Right lung (tissue), 5 donors: ENCODE measurements around the gene UGT1A3. TPM values are rescaled to one million over a fixed set of nuclear protein-coding genes. Genes with fewer than 3 reads are reported as not detected.
A peak's percentile ranks its signal among the peaks of the same experiment; 100 is the strongest.

Source experiments
- DNase-seq, 2 donors: peaks; one replicate each; pipeline ENCODE4 v3.0.0-alpha.2; 2013
- polyA plus RNA-seq, 5 donors: library from polyadenylated mRNA; unstranded; fragments of 120-200 nt; gene quantifications; one replicate each; pipeline versions ENCODE4 v1.2.1 to v1.2.3, GENCODE V29; 2013; ENCODE audit warnings: inconsistent platforms in 1 of 5, low replicate concordance in 1 of 5; ENCODE audit not compliant: insufficient read length in 5 of 5, insufficient read depth in 1 of 5

The UGT1A3 gene
- polyA plus RNA-seq, 5 donors, result not detected

GRCh38 chr2:233758141-233758540 is 29.3 kb downstream of the UGT1A3 start:
- DNase-seq, result no peak

GRCh38 chr2:233758849-233759248 is 30.0 kb downstream of the UGT1A3 start:
- DNase-seq, result no peak

DNA sequence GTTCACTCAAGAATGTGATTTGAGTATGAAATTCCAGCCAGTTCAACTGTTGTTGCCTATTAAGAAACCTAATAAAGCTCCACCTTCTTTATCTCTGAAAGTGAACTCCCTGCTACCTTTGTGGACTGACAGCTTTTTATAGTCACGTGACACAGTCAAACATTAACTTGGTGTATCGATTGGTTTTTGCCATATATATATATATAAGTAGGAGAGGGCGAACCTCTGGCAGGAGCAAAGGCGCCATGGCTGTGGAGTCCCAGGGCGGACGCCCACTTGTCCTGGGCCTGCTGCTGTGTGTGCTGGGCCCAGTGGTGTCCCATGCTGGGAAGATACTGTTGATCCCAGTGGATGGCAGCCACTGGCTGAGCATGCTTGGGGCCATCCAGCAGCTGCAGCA is 31.2 kb downstream of the UGT1A3 start, which contains the start of gene UGT1A1:
UGT1A1 (plus strand) TSS at position 228 of the 400 bp plus-strand sequence; CDS start at position 246, 18 bp downstream.
- DNase-seq, result no peak

DNA sequence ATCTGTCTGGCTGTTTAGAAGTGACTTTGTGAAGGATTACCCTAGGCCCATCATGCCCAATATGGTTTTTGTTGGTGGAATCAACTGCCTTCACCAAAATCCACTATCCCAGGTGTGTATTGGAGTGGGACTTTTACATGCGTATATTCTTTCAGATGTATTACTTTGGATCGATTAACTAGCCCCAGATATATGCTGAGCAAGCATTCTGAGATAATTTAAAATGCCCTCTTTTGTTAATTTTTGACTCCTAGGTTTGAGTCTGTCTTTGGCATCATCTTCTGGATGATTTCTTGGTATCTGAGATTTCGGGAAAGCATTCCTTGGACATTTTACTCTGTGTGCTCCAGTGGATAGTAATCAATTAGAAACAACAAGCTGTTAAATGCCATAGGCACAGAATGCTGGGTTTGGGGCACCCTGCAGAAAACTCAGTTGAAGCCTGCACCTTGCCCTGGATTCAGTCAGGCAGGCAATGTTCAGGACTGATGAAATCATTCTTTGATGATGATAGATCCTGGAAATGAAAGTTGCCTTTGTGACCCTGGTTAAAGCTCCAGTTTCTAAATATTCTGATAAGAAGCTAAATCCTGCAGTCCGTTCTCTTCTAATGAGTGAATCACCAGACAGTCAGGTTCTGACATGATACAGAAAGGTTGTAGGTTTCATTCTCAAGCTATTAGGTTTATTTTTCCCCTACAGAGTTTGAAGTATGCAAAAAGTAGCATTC is 32.4 kb downstream of the UGT1A3 start:
- DNase-seq, result no peak

DNA sequence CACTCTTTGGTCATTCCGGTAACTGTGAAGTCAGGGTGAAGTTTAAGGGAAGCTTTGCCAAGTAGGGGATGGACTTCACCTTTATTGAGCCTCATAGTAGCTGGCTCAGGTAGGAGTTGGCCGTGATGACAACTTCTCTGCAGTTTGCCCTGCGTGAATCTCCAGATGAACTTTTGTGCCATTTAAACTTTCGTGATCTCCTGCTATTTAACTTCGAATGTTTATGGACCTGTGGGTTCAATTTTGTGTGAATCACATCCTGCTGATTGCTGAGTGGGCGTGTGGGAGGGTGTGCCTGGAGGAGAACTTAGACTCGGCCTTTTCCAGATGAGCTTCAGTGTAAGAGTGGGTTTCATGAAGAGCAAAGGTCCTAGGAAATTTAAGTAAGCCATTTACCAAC is 35.4 kb downstream of the UGT1A3 start:
- no peak for DNase-seq

- DNase-seq, result no peak
Measured at GRCh38 chr2:233764761-233765160, 35.9 kb downstream of the UGT1A3 start.

- DNase-seq, result no peak
Measured at GRCh38 chr2:233766416-233766815, 37.6 kb downstream of the UGT1A3 start.

DNA sequence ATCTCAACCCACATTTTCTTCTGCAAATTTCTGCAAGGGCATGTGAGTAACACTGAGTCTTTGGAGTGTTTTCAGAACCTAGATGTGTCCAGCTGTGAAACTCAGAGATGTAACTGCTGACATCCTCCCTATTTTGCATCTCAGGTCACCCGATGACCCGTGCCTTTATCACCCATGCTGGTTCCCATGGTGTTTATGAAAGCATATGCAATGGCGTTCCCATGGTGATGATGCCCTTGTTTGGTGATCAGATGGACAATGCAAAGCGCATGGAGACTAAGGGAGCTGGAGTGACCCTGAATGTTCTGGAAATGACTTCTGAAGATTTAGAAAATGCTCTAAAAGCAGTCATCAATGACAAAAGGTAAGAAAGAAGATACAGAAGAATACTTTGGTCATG is 39.2 kb downstream of the UGT1A3 start:
- no peak for DNase-seq

DNA sequence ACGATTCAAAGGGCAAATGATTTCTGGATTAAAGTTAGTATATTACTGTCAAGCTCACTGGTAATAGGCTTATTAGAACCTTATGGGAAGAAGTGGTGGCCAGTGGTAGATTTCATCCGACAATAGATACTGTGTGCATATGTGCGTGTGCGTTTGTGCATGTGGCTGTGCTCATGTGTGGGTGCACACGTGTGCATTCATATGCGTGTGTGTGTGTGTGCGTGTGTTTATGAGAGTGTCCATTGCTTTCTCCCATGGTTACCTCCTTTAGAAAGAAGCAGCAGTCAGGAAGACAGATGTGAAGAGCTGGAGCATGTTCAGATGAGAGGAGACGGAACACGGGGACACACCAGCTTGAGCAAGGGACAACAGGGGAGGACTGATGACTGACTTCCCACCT is 40.4 kb downstream of the UGT1A3 start:
- DNase-seq, result no peak

- DNase-seq, result no peak
Measured at GRCh38 chr2:233772153-233772552, 43.3 kb downstream of the UGT1A3 start.

DNA sequence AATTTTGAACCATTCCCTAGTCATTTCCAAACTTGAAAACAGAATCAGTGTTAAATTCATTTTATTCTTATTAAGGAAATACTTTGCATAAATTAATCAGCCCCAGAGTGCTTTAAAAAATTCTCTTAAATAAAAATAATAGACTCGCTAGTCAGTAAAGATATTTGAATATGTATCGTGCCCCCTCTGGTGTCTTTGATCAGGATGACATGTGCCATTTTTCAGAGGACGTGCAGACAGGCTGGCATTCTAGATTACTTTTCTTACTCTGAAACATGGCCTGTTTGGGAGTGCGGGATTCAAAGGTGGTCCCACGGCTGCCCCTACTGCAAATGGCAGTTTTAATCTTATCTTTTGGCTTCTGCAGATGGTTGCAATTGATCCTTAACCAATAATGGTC is 43.7 kb downstream of the UGT1A3 start:
- DNase-seq, result no peak

DNA sequence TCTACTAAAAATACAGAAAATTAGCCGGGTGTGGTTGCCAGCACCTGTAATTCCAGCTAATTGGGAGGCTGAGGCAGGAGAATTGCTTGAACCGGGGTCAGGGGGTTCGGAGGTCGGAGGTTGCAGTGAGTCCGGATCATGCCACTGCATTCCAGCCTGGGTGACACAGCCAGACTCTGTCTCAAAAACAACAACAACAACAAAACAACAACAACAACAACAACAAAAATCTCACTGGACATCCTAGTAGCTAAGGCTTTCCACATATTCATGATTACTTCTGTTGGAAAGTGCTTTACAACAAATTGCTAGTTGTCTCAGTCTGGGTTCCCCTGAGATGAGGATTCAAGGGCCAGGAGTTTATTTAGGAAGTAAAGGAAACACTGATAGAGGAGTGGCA is 45.0 kb downstream of the UGT1A3 start:
- DNase-seq, result no peak

GRCh38 chr2:233775414-233775813 is 46.6 kb downstream of the UGT1A3 start:
- no peak for DNase-seq

- no peak for DNase-seq
Measured at GRCh38 chr2:233778030-233778429, 49.2 kb downstream of the UGT1A3 start, which contains the start of gene MROH2A. MROH2A (plus strand) TSS chr2:233778330; CDS start chr2:233779359, 1,029 bp downstream.

DNA sequence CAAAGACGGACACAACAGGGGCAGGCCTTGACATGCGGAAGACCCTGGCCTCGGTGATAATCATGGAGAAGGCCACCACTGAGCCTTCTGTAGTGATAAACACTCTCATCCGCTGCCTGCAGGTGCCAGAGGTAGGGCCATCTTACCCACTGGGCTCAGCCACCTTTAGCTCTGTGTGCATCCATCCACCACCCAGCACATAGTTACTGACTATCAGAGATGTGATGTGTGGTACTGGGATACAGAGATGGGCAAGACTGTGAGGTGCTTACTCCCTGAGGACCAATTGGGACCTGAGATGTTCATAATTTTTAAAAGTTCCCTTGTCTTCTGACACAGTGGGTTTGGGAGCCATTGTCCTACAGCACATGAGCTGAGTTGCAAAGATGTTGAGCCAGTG is 50.9 kb downstream of the UGT1A3 start:
- DNase-seq, result no peak

GRCh38 chr2:233780771-233781170 is 51.9 kb downstream of the UGT1A3 start:
- no peak for DNase-seq

DNA sequence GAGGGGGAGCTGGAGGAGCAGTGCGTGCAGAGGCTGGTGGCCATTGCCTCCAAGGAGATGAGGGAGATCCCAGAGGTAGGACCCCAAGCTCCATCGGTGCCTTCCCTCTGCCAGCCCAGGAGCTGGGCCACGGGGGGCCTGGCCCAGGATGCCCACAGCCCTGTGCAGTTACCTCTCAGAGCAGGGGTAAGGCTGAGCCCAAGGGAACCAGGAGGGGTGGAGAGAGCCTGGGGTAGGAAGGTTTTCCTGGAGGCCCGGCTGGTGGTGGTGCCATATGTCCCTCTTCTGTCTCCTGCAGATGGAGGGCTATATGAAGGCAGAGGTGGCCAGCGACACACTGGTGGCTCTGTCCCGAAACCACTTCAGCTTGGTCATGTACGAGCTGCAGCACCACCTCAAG is 60.7 kb downstream of the UGT1A3 start:
- DNase-seq, result no peak

GRCh38 chr2:233791151-233791882 is 62.5 kb downstream of the UGT1A3 start:
- no peak for DNase-seq

- DNase-seq, result no peak
Measured at GRCh38 chr2:233791883-233792329, 63.1 kb downstream of the UGT1A3 start.

DNA sequence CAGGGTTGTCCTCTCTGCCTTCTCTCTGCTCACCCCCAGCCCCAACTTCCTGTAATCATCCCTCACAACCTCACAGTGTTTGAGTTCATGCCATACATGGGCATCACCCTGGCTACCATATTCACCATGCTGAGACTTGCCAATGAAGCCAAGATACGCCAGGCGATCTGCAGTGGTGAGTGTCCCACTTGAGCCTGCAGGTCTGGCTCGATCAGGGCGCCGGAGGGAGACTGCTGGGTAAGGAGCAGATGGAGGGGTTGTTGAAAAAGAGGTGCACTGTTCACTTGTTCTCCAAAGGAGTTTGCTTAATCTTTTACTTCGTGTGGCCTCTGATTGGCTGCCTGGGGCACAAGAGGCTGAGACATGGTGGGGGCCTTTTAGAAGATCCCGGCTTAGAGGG is 63.9 kb downstream of the UGT1A3 start:
- DNase-seq, result no peak

DNA sequence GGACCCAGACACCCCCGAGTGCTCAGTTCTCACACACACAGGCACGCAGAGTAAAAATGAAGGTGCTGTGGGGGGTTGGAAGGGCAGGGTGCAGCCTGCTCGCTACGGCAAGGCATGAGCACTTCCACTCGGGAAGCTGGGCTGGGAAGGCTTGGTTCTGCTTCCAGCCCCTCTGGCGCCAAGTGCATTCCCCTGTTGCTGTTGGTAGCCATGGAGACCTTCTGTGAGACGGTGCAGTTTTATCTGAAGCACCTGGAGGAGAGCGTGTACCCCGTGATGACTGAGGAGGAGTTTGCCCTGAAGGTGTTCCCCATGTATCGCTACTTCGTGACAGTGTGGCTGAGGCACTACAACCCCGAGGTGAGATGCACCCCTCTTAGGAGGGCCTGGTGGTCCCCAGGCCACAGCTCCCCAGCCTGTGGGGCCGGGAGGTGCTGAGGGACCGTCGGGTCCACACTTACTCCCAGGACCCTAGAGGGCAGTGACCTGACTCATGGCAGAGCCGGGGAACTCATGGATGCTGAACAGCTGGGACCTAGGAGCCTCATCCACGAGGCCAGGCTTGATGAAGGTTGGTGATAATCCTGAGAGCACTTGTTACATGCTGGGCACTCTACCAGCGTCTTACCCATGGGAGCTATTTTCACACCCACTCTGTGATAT is 64.8 kb downstream of the UGT1A3 start:
- peak; percentile 25 to 26 for DNase-seq

DNA sequence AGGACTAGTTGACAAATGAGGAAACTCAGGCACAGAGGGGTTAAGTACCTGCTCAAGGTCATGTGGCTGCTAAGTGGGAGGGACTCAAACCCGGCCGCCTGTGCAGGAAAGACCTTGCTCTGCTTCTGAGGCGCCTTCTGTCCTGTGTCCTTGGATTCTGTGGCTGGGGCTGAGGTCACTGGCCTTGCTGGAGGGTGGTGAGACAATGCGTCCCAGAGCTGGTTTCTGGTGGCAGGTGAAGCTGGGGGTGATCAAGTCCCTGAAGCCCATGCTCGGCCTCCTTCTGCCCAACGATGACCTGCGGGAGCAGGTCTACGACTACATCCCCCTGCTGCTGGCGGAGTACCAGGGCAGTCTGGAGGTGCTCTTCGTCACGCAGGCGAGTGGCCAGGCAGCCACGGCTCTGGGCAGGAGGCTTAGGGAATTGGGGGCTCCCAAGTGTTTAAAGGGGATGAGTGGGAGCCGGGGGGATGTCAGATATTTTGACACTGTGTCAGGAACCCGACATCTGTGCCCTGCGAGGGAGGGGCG is 65.4 kb downstream of the UGT1A3 start:
- no peak for DNase-seq
